NCI-H2171 treated with DMSO at 0.1 percent for 48 hours (cell line): Measurements from ENCODE around the gene C1QTNF12.
"Not testable (repeated sequence)": the region's sequence is repeated elsewhere in the genome, so short reads cannot be mapped to it uniquely, and the experiment has no call there.

Experiments used
- DNase-seq: peaks from one replicate; lab custom pipeline; 2025; lab: John Stamatoyannopoulos, UW

C1QTNF12 gene

DNA sequence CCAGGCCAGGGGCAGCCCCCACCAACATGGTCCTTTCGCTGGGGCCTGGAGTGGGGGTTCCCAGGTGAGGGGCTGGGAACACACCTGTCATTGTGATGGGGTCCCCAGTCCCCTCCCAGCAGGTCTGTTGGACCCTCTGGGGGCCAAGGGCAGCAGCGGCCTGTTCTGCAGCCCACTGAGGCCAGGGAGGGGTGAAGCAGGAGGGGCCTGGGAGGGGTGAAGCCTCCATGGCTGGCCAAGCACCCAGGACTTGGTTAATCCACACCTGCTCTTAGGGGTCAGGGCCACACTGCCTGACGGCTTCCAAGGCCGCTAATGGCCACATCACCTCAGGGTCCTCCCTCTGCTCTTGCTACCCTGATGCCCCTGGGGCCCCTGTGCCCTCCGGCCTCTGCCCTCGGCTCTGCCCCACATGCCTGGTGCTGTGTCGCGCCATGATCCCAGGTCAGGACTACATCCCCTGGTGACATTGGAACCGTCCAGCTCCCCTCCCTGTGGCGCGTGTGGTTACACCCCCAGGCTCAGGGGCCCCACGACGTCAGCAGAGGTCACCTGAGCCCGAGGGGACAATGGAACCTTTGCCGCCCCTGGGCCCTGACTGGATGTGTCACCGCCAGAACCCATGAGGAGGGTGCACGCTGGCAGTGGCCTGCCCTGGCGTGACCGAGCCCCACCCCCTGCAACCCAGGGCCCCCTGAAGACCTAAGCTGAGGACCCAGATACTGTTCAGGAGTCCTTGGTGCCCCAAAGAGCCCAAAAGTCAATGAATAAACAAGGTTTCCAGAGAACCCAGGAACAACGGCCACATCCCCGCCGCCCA is 47.2 kb downstream of the C1QTNF12 start:
- no peak for DNase-seq

DNA sequence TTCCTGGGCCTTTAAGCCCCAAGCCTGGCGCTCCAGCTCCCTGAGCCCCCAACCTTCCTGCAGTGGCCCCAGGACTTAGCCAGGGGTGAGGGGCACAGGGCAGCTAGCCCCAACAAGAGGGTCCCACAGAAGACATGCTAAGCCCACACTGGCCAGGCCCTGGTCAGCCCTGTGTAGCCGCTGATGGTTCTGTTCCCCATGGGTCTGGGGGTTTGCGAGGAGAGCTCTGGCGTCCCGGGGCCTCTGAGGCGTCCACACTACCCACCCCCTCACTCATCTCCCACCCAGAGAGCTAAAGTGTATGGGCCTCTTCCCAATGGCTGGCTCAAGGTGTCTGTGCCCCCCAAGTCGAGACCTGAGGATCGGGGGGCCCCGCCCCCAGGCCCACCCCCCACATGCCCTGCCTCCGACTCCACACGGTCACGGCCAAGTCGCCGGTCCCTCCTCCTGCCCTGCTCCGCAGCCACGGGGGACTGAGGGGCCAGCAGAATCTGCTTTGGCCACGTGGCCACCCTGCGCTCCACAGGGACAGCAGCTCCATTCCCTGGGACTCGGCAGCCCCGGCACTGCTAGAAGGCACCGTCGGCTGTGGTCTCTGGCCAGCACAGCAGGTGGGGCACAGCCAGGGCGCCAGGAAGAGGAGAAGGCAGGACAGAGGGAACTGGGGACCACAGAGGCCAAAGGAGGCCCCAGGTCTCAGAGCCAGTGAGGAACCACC is 47.9 kb downstream of the C1QTNF12 start:
- no peak for DNase-seq

DNA sequence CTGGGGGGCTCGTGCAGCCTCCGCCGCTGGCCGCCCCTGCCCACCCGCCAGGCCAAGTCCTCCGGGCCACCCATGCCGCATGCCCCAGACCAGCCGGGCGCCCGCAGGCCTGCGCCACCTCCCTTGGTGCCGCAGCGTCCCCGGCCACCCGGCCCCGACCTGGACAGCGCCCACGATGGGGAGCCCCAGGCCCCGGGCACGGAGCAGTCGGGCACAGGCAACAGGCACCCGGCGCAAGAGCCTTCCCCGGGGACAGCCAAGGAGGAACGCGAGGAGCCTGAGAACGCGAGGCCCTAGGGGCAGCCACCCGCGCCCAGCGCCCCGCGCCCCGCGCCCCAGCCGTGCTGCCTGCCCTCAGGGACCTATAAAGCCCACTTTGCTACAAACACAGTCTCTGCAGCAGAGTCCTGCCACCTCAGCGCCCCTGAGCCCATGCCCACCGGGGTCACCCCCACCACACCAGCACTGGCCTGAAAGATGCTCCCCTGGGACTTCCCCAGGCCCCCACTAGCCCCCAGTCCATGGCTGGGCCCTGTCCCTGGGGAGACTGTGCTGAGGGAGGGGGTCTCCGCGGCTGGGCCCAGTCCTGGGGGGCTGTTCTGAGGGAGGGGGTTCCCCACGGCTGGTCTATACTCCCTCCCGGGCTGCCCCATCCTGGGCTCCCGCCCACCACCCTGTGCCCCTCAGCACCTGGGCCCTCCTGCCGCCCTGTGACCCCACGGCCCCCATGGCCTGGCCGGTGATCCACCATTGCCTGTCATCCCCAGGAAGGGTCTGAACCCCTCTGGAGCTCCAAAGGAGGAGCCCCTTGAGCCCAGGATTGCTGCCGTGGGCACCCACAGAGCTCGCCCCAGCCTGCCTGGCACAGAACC is 48.7 kb downstream of the C1QTNF12 start:
- DNase-seq, result no peak

GRCh38 chr1:1197188-1197500 is 49.4 kb downstream of the C1QTNF12 start:
- DNase-seq, result no peak

- DNase-seq, result no peak
Measured at GRCh38 chr1:1196431-1197187, 49.9 kb downstream of the C1QTNF12 start.

- not testable (repeated sequence) for DNase-seq
Measured at GRCh38 chr1:1195726-1196125, 50.8 kb downstream of the C1QTNF12 start.

- DNase-seq, result no peak
Measured at GRCh38 chr1:1194723-1195122, 51.8 kb downstream of the C1QTNF12 start.
